ENCODE measurements around the gene TCP11L2.

DNA sequence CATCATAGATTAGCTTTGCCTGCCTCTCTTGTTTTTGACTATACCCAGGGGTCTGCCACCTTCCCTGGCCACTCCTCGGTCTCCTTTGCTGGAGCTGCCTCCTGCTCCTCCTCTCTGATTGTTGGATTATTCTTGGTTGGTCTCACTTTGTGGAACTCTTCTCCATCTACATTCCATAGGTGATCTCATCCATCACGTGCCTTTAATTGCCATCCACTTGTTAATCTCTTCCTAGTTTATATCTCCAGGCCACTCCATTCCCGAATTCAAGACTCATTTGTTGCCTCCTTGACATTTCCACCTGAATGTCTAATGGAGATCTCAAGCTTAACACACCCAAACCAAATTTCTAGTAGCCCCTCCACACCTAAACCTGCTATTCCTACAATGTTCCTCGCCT lies 60.4 kb downstream of the TCP11L2 start:
- TF ChIP-seq, protein P1, sequence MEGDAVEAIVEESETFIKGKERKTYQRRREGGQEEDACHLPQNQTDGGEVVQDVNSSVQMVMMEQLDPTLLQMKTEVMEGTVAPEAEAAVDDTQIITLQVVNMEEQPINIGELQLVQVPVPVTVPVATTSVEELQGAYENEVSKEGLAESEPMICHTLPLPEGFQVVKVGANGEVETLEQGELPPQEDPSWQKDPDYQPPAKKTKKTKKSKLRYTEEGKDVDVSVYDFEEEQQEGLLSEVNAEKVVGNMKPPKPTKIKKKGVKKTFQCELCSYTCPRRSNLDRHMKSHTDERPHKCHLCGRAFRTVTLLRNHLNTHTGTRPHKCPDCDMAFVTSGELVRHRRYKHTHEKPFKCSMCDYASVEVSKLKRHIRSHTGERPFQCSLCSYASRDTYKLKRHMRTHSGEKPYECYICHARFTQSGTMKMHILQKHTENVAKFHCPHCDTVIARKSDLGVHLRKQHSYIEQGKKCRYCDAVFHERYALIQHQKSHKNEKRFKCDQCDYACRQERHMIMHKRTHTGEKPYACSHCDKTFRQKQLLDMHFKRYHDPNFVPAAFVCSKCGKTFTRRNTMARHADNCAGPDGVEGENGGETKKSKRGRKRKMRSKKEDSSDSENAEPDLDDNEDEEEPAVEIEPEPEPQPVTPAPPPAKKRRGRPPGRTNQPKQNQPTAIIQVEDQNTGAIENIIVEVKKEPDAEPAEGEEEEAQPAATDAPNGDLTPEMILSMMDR (IDR thresholded peaks at IDR 0.05): no peak
- TF ChIP-seq EP300 (IDR thresholded peaks at IDR 0.05; ENCODE audit: low read depth) (no peak), POLR2A (IDR thresholded peaks at IDR 0.05) (no peak)

Data from transverse colon (tissue), 3 donors.